T-helper 9 cell (primary cell): ENCODE data around the gene PTPRM.

Source experiments
- DNase-seq: peaks from one replicate; pipeline ENCODE4 v3.0.0-alpha.2; 2020

PTPRM gene

GRCh38 chr18:8348051-8348720 lies 781.1 kb downstream of the PTPRM start:
- DNase-seq: no peak

GRCh38 chr18:8349608-8350323 lies 782.6 kb downstream of the PTPRM start:
- DNase-seq: no peak

GRCh38 chr18:8350628-8351027 lies 783.5 kb downstream of the PTPRM start:
- DNase-seq: no peak

- no peak for DNase-seq
Observed at GRCh38 chr18:8351161-8351560, 784.0 kb downstream of the PTPRM start.

DNA sequence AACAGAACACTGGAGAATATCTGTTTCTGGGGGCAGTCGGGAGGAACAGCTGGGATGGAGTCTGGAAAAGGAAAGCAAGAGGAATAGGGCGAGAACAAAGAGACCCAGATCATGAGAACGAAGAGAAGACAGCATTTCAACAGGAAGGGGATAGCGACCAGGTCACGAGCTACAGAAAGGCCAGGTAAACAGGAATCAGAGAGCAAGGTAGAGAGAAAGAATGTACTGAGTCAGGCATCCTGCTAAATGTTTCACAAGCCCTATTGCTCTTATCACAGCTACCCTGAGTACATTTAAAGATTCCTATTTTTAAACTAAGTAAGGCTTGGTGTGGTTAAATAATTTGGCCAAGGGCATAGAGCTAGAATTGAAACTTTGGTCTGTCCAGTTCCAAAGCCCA lies 787.2 kb downstream of the PTPRM start:
- no peak for DNase-seq

GRCh38 chr18:8356001-8356400 lies 788.9 kb downstream of the PTPRM start:
- DNase-seq: no peak

DNA sequence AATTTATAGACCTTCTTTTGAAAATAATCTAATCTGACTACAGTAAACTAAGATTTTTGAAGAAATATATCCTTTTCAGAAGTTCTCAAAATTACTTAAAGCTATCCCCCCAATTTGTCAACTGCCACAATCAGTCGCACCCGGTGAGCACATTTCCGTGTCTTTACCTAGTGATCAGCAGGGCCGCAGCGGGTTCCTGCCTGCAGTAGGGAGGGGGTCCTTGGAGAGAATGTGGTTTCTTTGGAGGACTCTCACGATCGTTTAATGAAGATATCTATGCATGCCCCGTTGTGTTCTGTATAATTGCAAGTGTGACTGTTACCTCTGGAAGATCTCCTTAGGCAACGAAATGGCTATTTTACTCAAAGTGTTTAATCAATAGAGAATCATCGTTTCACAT lies 790.2 kb downstream of the PTPRM start:
- DNase-seq: no peak

DNA sequence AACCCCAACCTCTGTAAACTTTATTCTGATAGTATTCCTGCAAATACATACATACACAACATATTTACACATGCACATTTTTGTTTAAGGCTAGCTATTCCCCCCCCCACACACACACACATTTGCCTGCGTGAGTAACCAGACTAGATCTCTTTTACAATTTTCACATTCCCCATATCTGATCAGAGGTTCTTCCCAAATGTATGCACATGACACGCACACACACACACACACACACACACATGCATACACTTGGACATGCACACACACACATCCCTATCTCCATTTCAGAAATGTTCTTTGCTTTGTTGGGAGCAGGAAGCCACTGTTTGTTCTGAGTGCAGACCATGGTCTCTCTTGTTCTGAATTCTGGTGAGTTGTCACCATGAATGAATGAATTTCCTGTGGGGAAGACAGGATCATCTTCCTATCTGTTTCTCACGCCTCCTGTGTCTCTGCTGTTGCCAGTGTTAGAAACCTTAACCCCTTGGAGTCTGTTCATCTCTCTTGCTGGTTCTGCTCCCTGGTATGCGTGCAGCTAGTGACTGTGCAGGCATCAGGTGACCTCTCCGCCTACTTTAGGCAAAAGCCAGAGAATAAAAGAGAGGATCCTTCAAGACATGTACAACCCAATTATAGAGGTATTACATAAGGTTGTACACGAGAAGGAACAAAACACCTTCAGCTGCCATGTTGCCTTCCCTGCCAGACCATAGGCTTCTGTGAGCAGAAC lies 791.1 kb downstream of the PTPRM start:
- DNase-seq: no peak

GRCh38 chr18:8359076-8359475 lies 792.0 kb downstream of the PTPRM start:
- no peak for DNase-seq

DNA sequence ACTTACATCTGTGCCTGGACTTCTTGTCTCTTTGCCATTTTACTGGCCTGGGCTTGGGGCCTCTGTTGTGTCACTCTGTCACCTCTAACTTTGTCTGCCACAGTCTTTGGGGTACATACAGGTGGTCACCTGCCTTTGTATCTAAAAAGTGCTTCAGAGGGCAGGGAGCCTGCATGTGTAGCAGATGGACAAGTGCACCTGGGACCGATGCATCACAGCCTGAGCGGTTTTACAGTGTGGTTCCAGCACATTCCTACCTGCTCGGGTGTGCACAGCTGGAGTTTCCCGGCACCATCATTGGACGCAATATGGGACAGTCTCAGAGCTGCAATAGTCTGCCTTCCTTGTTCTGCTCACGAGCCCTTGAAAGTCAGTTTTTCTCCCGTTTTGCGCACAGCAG lies 792.4 kb downstream of the PTPRM start:
- DNase-seq: no peak

DNA sequence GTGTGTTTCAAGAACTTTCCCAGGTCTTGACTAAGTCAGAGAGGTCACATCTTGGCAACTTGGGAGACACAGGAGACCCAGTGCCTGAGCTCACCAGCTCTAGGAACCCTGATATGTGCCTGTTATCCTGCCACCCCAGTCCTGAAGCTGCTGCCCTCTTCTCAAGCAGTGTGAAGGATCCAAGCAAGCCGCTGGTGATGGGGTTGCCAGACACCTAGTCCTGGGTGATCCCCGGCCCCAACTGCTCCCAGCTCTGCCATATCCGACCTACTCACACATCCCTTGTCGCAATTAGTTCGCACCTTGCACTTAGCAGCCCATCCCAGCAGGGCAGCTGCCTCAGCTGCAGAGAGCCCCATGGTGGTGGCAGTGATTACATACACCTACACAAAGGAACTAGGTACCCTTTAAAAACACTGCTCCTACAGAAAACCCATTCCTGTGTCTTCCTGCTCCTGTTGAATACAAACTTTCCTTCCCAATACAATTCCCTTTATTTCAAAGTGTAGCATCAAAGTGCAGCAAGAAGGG lies 794.9 kb downstream of the PTPRM start:
- DNase-seq: no peak

GRCh38 chr18:8362863-8363262 lies 795.7 kb downstream of the PTPRM start:
- no peak for DNase-seq

- DNase-seq: no peak
Observed at GRCh38 chr18:8364385-8364784, 797.3 kb downstream of the PTPRM start.

- DNase-seq: no peak
Observed at GRCh38 chr18:8365006-8365405, 797.9 kb downstream of the PTPRM start.

DNA sequence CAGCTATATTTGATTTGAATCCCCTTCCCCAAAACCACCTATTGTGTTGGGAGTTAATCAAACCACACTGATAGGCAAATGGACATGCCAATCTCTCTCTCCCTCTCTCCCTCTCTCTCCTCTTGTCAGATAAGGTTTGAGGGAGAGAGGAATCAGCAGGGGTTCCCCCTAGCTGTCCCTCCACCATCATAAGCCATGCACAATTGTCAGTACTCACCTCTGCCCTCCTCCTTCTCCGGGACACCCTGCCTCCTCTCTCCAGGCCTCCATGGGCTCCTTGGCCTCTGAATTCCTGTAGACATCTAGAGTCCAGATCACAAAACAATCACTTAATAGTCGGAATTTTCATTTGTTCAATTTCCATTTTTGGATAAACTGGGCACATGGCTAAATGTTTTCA lies 798.4 kb downstream of the PTPRM start:
- no peak for DNase-seq

- no peak for DNase-seq
Observed at GRCh38 chr18:8366070-8366469, 799.0 kb downstream of the PTPRM start.

DNA sequence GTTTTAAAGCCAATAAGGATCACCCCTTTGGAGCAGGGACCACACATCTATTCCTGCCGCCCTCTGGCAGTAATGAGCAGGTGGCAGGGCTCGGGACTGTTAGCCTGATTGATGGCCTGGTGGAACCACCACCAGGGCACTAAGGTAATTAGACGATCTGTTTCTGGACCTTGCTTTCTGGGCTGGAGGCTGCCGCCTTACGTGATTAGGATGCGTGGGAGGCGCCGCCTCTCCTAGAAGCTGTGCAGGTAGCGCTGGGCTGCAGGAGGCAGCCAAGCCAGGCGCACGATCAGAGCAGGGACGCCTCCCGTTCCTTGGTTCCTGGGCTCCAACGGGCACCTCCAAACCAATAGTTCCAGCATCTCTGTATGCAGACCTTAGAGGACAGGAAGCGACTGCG lies 799.5 kb downstream of the PTPRM start:
- no peak for DNase-seq

DNA sequence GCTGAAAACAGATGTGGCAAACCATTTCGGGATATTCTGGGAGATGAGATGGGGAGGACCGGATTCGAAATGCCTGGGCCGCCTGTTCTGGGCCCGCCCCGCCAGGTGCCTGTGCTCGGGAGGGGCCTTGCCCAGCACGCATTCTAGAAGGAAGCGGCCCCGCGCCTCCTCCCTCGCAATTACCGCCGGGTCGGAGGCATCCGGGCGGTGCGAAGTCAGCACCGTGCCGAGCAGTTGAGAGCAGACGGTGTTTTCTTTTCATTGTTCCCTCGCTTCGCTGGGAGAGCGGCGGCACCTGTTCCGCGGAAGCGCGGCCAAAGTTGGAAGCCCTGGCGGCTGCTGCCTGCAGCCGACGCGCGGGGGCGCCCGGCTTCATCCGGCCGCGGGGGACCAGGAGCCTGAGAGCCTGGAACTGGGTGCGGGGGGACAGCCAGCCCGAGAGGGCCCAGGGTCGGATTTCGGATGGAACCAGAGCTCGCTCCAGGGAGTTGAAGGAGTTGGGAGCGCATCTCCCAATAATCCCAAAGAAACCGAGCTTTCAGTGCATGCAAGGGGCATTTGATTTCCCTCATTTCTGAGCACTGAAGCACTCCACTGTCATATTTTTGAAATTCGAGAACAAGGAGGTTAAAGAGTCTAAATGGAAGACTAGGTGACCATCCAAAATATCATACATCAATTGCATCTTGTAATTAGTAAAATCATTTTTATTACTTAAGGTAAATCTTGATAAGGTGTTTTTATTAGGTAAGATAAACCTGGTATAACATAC lies 800.3 kb downstream of the PTPRM start:
- peak; percentile 2 for DNase-seq

DNA sequence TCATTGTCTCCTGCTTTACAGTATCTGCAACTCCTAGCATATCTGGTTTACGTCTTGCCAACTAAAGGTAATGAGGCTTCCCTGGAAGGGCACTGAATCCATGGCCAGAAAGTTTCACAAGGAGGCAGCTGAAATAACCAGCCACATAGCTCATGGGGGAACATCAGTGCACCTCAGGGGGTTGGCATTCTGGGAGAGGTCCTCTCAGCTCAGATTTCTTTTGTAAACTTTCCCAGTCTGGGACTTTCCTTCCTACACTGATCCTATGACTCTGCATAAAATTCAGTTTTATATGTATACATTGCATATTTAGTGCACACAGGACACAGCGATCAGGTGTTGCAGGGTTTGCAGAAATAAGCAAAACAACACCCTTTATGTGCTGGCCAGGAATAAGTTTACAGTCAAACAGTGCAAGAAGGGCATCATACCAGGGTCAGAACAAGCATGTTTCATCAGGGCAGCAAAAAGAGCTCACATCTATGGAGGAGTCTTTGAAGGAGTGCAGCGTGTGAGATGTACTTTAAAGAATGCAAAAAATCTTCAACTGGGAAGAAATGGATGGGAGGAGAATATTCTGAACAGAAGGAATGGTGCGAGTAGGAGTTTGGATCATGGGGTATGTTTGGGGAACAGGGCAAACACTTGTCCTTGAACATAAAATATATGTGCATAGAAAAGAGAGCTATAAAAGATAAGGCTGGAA lies 801.5 kb downstream of the PTPRM start:
- no peak for DNase-seq

DNA sequence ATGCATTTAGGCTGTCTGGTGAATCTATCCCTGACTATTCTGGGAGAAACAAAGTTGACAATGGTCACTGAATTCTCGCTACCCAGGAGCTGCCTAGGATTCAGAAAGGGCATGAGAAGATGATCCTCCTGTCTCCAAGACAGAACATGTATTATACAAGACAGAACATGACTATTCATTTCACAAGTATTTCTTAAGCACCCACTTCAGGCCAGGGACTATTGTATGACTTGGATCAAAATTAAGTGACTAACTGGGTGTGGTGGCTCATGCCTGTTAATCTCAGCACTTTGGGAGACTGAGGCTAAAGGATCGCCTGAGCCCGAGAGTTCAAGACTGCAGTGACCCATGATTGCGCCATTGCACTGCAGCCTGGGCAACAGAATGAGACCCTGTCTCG lies 806.4 kb downstream of the PTPRM start:
- no peak for DNase-seq

GRCh38 chr18:8374676-8375075 lies 807.6 kb downstream of the PTPRM start:
- no peak for DNase-seq

GRCh38 chr18:8375249-8375648 lies 808.1 kb downstream of the PTPRM start:
- DNase-seq: no peak
